PC-3 (cell line): ENCODE data around the gene SDK1.

Experiments used
- CTCF ChIP-seq: fragments of 300-600 bp; sonication (generic); conservative IDR thresholded peaks from 2 replicates; pipeline ENCODE4 v1.5.1; 2017; ENCODE audit warnings: antibody characterized with exemption, low read depth, mild to moderate bottlenecking, low read length
- EZH2phosphoT487 ChIP-seq: fragments of 300-600 bp; sonication (generic); IDR thresholded peaks from 2 replicates; pipeline ENCODE4 v1.6.1; 2018; ENCODE audit warnings: mild to moderate bottlenecking, antibody characterized with exemption, low read length, borderline replicate concordance

DNA sequence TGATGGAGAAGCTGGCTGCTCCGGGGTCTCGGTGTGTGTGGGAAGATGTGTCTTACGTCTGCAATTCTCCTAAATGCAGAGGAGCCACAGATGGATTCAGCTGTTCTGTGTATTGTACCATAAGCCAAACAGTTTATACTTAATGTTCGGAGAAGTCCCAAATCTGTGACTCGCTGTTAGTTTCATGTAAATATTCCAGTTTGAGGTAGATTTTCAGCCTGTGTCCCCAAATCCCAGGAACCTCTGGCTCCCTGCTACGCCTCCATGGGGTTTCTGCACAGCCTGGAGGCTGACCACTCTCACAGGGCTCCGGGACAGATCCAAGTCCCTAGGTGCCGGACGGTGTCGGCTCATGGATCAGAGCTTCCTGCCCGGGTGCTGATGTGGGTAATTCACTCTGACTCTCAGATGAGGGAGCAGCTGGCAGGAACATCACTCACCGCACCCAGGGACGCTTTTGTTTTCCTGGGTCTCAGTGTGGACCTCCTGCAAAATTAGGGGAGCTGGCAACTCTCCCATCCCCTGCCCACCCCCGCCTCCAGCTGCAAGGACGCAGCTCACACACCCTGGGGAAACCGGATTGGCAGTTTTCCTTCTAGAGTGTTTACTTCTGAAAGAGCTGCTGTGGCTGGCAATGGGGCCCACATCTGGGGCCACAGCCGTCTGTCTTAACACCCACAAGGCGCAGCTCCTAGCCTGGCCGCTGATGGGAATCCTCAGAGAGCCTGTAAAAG is 960.0 kb downstream of the SDK1 start:
- TF ChIP-seq CTCF = no peak
- TF ChIP-seq EZH2phosphoT487 = no peak
